Adrenal gland (tissue), 5 donors: Measurements from ENCODE around the gene CDC27.

Experiments used
- POLR2A ChIP-seq, 2 donors: fragments of 450-650 bp; IDR thresholded peaks; one replicate each; pipeline ENCODE4 v1.6.1; 2017; ENCODE audit warnings: antibody characterized with exemption in 2 of 2, mild to moderate bottlenecking in 2 of 2, moderate library complexity in 1 of 2
- TF ChIP-seq, protein P1 (sequence below), 6 experiments: fragments of 450-650 bp in 4 of 6; fragments of 200-600 bp in 2 of 6; sonication (generic) in 1 of 6; IDR thresholded peaks; 1 replicate in 5 of 6; 2 replicates in 1 of 6; pipeline versions ENCODE4 v1.5.1 to v1.8.0; 2016 to 2021; ENCODE audit warnings: antibody characterized with exemption in 6 of 6, mild to moderate bottlenecking in 2 of 6, moderate library complexity in 1 of 6
- donor health status: DM: no; HTN: no; CAD: no.

- TF ChIP-seq POLR2A (IDR thresholded peaks at IDR 0.05) = no peak
- TF ChIP-seq, protein P1, sequence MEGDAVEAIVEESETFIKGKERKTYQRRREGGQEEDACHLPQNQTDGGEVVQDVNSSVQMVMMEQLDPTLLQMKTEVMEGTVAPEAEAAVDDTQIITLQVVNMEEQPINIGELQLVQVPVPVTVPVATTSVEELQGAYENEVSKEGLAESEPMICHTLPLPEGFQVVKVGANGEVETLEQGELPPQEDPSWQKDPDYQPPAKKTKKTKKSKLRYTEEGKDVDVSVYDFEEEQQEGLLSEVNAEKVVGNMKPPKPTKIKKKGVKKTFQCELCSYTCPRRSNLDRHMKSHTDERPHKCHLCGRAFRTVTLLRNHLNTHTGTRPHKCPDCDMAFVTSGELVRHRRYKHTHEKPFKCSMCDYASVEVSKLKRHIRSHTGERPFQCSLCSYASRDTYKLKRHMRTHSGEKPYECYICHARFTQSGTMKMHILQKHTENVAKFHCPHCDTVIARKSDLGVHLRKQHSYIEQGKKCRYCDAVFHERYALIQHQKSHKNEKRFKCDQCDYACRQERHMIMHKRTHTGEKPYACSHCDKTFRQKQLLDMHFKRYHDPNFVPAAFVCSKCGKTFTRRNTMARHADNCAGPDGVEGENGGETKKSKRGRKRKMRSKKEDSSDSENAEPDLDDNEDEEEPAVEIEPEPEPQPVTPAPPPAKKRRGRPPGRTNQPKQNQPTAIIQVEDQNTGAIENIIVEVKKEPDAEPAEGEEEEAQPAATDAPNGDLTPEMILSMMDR (IDR thresholded peaks at IDR 0.05) = no peak
These were observed 46.8 kb upstream of the CDC27 start for GRCh38 chr17:47235923-47236322.
